Ishikawa (cell line): ENCODE results near the gene IFI27L2.

Experiments used
- CEBPB ChIP-seq: IDR thresholded peaks from 2 replicates; pipeline ENCODE4 v1.6.1; 2012
- CREB1 ChIP-seq: IDR thresholded peaks from 2 replicates; pipeline ENCODE4 v1.6.1; 2012; ENCODE audit warnings: low read depth
- EGR1 ChIP-seq: IDR thresholded peaks from 2 replicates; pipeline ENCODE4 v1.6.1; 2012
- EP300 ChIP-seq: IDR thresholded peaks from 2 replicates; pipeline ENCODE4 v1.6.1; 2012; ENCODE audit warnings: borderline replicate concordance
- FOXM1 ChIP-seq: IDR thresholded peaks from 2 replicates; pipeline ENCODE4 v1.6.1; 2012; ENCODE audit warnings: low read depth, borderline replicate concordance
- MAX ChIP-seq: IDR thresholded peaks from 2 replicates; pipeline ENCODE4 v1.6.1; 2012
- NFIC ChIP-seq: IDR thresholded peaks from 2 replicates; pipeline ENCODE4 v1.6.1; 2012
- RAD21 ChIP-seq: IDR thresholded peaks from 2 replicates; pipeline ENCODE4 v1.6.1; 2012; ENCODE audit warnings: low read depth
- REST ChIP-seq: IDR thresholded peaks from 2 replicates; pipeline ENCODE4 v1.6.1; 2012; ENCODE audit warnings: low read depth, mild to moderate bottlenecking
- TAF1 ChIP-seq: IDR thresholded peaks from 2 replicates; pipeline ENCODE4 v1.6.1; 2012; ENCODE audit warnings: low read depth, mild to moderate bottlenecking
- TCF12 ChIP-seq: IDR thresholded peaks from 2 replicates; pipeline ENCODE4 v1.6.1; 2012; ENCODE audit warnings: low read depth
- TEAD4 ChIP-seq: IDR thresholded peaks from 2 replicates; pipeline ENCODE4 v1.6.1; 2012
- USF1 ChIP-seq: IDR thresholded peaks from 2 replicates; pipeline ENCODE4 v1.6.1; 2012
- YY1 ChIP-seq: IDR thresholded peaks from 2 replicates; pipeline ENCODE4 v1.6.1; 2012; ENCODE audit warnings: low read depth
- ZBTB7A ChIP-seq: IDR thresholded peaks from 2 replicates; pipeline ENCODE4 v1.6.1; 2012; ENCODE audit warnings: low read depth

IFI27L2 gene

GRCh38 chr14:94113908-94114588 is 15.4 kb downstream of the IFI27L2 start:
- TF ChIP-seq RAD21 (no peak), YY1 (no peak), NFIC (no peak), EGR1 (no peak)

- TF ChIP-seq EP300 (no peak), REST (no peak), CREB1 (no peak), MAX (no peak), YY1 (no peak), RAD21 (no peak), TAF1 (no peak), TEAD4 (no peak), EGR1 (no peak), ZBTB7A (no peak), NFIC (no peak), FOXM1 (no peak), CEBPB (no peak), TCF12 (no peak), USF1 (no peak)
Observed at GRCh38 chr14:94113490-94113889, 15.9 kb downstream of the IFI27L2 start.

- TF ChIP-seq CREB1 (no peak), NFIC (no peak), FOXM1 (no peak), TEAD4 (no peak), TAF1 (no peak), ZBTB7A (no peak), RAD21 (no peak), TCF12 (no peak), YY1 (no peak), REST (no peak)
Observed at GRCh38 chr14:94113073-94113472, 16.3 kb downstream of the IFI27L2 start.

GRCh38 chr14:94112513-94113063 is 16.8 kb downstream of the IFI27L2 start:
- TF ChIP-seq REST: no peak
- TF ChIP-seq EGR1: no peak
- TF ChIP-seq FOXM1: no peak
- TF ChIP-seq ZBTB7A: no peak
- TF ChIP-seq EP300: no peak
- no peak for TF ChIP-seq USF1
- no peak for TF ChIP-seq MAX
- TF ChIP-seq CEBPB: no peak
- no peak for TF ChIP-seq TEAD4
- no peak for TF ChIP-seq CREB1
- TF ChIP-seq TAF1: no peak
- no peak for TF ChIP-seq NFIC
- no peak for TF ChIP-seq YY1
- no peak for TF ChIP-seq RAD21
- no peak for TF ChIP-seq TCF12
